Body of pancreas (tissue), 4 donors: Measurements from ENCODE around the gene UTF1. TPM values are rescaled to one million over a fixed set of nuclear protein-coding genes. Genes with fewer than 3 reads are reported as not detected.
A peak's percentile ranks its signal among the peaks of the same experiment; 100 is the strongest.

Experiments
- ATAC-seq: fragments of 150-250 bp; one replicate; pipeline ENCODE4 v1.9.1; 2016
- DNase-seq, 4 donors: peaks; one replicate each; pipeline ENCODE4 v3.0.0-alpha.2; 2019
- H3K27ac ChIP-seq, 4 donors: fragments of 200-600 bp; sonication (generic); 1 replicate in 3 of 4; 2 replicates in 1 of 4; pipeline versions ENCODE4 v1.5.1 to v1.6.1; 2016 to 2019; ENCODE audit warnings: mild to moderate bottlenecking in 1 of 4, mixed read lengths in 1 of 4, moderate library complexity in 1 of 4
- H3K27me3 ChIP-seq, 2 donors: fragments of 200-600 bp; sonication (generic); one replicate each; pipeline ENCODE4 v1.6.0; 2016; ENCODE audit warnings: mild to moderate bottlenecking in 1 of 2
- H3K36me3 ChIP-seq, 2 donors: fragments of 200-600 bp; sonication (generic); replicated peaks in 1 of 2; 2 replicates each; pipeline ENCODE4 v1.5.1; 2016; ENCODE audit warnings: low read depth in 2 of 2; ENCODE audit not compliant: insufficient read depth in 1 of 2
- H3K4me1 ChIP-seq: fragments of 200-600 bp; sonication (generic); one replicate; pipeline ENCODE4 v1.6.0; 2016
- H3K4me3 ChIP-seq, 2 donors: fragments of 200-600 bp; sonication (generic); 1 replicate in 1 of 2; 2 replicates in 1 of 2; pipeline ENCODE4 v1.5.1; 2016 to 2019
- H3K9me3 ChIP-seq, 3 donors: fragments of 200-600 bp; sonication (generic); 1 replicate in 2 of 3; 2 replicates in 1 of 3; pipeline ENCODE4 v1.5.1; 2016
- POLR2A ChIP-seq, 3 donors: fragments of 450-650 bp; IDR thresholded peaks; one replicate each; pipeline ENCODE4 v1.6.1; 2016; ENCODE audit warnings: antibody characterized with exemption in 3 of 3, mild to moderate bottlenecking in 2 of 3
- WGBS, 2 donors: methylation state at CpG; one replicate each; pipeline ENCODE4 v1.1.5; 2017; 5-methylcytosine and 5-hydroxymethylcytosine counted together
- intact Hi-C: fragments of 100-400 bp; cut with DNase I; formaldehyde crosslinking; loops from one replicate; pipeline ENCODE4 v1.15.1; 2023
- total RNA-seq, 2 donors: library from RNA; depleted of rRNA; stranded (reverse); fragments of >200 nt; gene quantifications; one replicate each; pipeline ENCODE4 v1.1.0, GENCODE V29; 2016
- TF ChIP-seq, protein P1 (sequence below), 7 experiments: fragments of 450-650 bp in 4 of 7; fragments of 200-600 bp in 3 of 7; sonication (generic) in 3 of 7; IDR thresholded peaks; one replicate each; pipeline ENCODE4 v1.5.1; 2016 to 2019; ENCODE audit warnings: antibody characterized with exemption in 7 of 7

The UTF1 gene
- total RNA-seq, 2 donors from 2014 or later, result not detected

DNA sequence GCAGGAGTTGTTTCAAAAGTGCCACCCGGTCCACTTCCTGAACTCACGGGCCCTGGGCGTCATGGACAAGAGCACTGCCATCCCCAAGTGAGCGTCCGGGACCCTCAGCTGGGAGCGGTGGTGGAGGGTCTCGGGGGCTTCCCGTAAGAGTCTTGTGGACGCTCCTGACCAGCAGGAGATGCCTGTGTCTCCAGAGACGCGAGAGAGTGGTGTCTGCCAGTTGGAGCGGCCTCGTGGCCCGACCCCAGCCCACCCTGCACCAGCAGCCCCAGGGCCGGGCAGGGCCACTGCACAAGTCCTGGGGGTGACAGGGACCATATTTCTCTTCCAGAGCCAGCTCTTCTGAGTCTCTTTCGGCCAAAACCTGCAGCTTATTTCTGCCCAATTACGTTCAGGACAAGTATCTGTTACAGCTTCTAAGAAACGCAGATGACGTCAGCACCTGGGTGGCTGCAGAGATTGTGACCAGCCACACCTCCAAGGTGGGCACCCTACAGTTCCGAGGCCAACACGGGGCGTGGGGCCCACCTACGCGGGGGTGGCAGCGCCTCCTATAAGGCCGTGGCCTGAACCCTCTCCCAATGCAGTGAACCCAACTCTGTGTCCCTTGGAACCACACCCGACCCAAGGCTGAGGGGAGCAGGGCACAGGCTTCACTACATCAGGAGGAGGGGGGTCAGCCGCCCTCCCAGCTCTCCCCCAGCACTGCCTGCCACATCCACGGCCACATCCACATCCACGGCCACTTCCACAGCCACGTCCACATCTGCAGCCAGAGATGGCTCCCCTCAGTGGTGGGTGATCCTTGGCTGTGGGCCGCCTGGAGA is 16.2 kb upstream of the UTF1 start:
- intact Hi-C loops, result no loop called here
- Histone ChIP-seq H3K27ac (no peak overlapping the region), H3K36me3 (no peaks in the 10 kb centered on the region), H3K27me3 (peaks cover 0 to 3% of the 10 kb centered on the region in 2 donors), H3K9me3 (no peaks in the 10 kb centered on the region), H3K4me3 (no peak overlapping the region), H3K4me1 (no peaks in the 10 kb centered on the region)
- DNase-seq (no peak), ATAC-seq (no peak)
- WGBS, 2 donors, result 27 to 57% methylated on average over 5 to 32 of the region's 32 CpGs
- TF ChIP-seq POLR2A (IDR thresholded peaks at IDR 0.05), result no peak
- TF ChIP-seq, protein P1, sequence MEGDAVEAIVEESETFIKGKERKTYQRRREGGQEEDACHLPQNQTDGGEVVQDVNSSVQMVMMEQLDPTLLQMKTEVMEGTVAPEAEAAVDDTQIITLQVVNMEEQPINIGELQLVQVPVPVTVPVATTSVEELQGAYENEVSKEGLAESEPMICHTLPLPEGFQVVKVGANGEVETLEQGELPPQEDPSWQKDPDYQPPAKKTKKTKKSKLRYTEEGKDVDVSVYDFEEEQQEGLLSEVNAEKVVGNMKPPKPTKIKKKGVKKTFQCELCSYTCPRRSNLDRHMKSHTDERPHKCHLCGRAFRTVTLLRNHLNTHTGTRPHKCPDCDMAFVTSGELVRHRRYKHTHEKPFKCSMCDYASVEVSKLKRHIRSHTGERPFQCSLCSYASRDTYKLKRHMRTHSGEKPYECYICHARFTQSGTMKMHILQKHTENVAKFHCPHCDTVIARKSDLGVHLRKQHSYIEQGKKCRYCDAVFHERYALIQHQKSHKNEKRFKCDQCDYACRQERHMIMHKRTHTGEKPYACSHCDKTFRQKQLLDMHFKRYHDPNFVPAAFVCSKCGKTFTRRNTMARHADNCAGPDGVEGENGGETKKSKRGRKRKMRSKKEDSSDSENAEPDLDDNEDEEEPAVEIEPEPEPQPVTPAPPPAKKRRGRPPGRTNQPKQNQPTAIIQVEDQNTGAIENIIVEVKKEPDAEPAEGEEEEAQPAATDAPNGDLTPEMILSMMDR (IDR thresholded peaks at IDR 0.05), result no peak

DNA sequence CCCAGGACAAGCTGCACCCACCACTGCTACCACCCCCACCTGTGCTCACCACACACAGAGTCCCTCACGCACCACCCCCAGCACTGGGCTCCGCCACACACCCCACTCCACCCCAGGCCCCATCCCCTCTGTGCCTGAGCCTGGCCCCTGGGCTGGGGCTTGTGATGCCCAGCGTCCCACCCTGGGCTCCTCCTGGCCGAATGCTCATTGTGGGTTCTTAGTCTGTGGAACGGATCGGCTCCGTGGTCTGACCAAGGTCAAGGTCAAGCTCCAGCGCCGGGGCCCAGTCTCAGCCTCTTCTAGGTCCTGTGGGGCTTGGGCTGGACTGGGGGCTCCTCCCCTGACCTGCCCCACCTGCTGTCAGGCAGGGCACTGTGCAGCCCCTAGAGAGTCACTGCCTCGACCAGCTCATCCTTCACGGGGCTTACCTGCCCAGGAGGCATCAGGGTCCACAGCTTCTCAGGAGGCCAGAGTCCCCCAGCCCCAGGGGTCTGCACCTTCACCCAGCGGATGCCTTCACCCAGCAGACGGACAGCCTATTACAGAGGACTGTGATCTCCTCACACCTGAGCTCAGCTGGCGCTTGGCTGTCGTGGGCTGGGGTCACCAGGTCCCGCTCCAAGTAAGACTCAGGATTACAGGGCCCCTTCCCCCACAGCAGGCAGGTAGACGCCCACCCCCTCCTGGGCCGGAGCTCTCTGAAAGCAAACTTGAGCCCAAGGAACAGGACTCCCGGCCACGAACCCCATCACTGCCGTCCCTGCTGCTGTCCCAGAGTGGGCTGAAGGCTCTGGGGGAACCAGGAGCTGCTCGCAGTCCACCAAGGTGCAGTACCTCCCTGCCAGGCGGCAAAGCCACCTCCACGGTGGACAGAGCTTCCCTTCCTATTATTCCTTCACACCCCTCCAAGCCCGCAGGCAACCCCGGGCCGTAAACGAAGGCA is 15.3 kb upstream of the UTF1 start:
- intact Hi-C loops, result no loop called here
- TF ChIP-seq, protein P1 (IDR thresholded peaks at IDR 0.05), result no peak
- no peak for TF ChIP-seq POLR2A (IDR thresholded peaks at IDR 0.05)
- Histone ChIP-seq H3K4me1 (no peaks in the 10 kb centered on the region), H3K27me3 (peaks cover 0 to 3% of the 10 kb centered on the region in 2 donors), H3K9me3 (no peaks in the 10 kb centered on the region), H3K36me3 (no peaks in the 10 kb centered on the region), H3K4me3 (no peak overlapping the region), H3K27ac (no peak overlapping the region)
- 49 to 50% methylated on average over 20 to 28 of the region's 28 CpGs for WGBS, 2 donors
- DNase-seq, result no peak
- ATAC-seq, result peak; percentile 6

DNA sequence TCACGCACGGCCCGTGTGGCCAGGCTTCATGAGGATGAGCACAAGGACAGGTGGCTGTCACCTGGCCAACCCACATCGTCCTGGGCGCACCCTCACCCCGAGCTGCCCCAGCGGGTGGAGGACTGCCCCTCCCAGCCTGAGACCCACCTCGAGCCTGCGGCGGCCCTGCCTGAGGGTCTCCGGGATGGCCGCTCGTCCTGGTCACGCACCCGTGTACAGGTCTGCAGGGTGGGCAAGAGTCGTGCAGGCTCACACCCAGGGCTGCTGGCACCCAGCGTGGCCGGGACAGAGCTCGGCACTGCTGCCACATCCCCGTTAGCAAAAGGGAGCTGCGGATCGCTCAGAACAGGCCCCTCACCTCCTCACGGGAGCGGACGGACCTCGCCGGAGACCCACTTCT is 14.4 kb upstream of the UTF1 start:
- peaks cover 0 to 3% of the 10 kb centered on the region in 2 donors for H3K27me3 ChIP-seq
- DNase-seq (no peak), ATAC-seq (no peak)
- H3K9me3 ChIP-seq, result no peaks in the 10 kb centered on the region
- TF ChIP-seq POLR2A (IDR thresholded peaks at IDR 0.05), result no peak
- TF ChIP-seq, protein P1 (IDR thresholded peaks at IDR 0.05), result no peak
- no peak overlapping the region for H3K27ac ChIP-seq
- WGBS, 2 donors, result 80 to 85% methylated on average over 11 to 27 of the region's 27 CpGs
- intact Hi-C loops, result no loop called here
- no peaks in the 10 kb centered on the region for H3K36me3 ChIP-seq
- H3K4me1 ChIP-seq, result no peaks in the 10 kb centered on the region
- no peak overlapping the region for H3K4me3 ChIP-seq

DNA sequence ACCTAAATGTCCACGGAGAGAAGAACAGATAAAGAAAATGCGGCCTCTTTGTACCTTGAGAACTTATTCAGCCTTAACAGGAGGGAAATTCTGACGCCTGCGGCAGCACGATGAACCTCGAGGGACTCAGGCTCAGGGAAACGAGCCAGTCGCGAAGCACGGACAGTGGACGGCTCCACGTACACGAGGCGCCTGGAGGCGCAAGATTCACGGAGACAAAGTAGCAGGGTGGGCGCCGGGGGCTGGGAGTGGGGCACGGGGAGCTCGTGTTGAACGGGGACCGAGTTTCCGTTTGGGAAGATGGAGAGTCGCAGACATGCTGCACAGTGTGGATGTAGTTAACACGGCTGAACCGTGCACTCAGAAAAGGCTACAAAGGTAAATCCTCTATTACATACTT is 13.2 kb upstream of the UTF1 start:
- no peak overlapping the region for H3K27ac ChIP-seq

More for the DNA sequence above, 13.2 kb upstream of the UTF1 start:
- Histone ChIP-seq H3K36me3 (no peaks in the 10 kb centered on the region), H3K4me1 (no peaks in the 10 kb centered on the region), H3K27me3 (peaks cover 0 to 3% of the 10 kb centered on the region in 2 donors), H3K9me3 (no peaks in the 10 kb centered on the region), H3K4me3 (no peak overlapping the region)
- DNase-seq (no peak), ATAC-seq (no peak)
- TF ChIP-seq POLR2A (IDR thresholded peaks at IDR 0.05), result no peak
- TF ChIP-seq, protein P1 (IDR thresholded peaks at IDR 0.05), result no peak
- WGBS, 2 donors, result 70 to 71% methylated on average over 26 of the region's 26 CpGs
- intact Hi-C loops, result no loop called here
